ENCODE data around the gene MSRB3.

DNA sequence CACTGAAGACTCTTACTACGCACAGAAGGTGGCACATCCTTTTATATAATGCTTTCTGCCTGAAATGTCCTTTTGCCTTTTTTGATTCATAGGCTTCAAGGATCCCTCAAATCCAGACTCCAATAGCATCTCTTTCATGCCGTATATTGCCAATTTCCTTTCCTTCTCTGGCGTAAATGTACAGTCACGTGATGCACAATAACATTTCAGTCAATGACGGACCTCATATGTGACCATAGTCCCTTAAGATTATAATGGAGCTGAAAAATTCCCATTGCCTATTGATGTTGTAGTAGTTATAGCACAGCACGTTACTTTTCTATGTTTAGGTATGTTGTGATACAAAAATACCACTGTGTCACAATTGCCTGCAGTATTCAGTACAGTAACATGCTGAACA, 196.3 kb downstream of the MSRB3 start:
- TF ChIP-seq, protein P1, sequence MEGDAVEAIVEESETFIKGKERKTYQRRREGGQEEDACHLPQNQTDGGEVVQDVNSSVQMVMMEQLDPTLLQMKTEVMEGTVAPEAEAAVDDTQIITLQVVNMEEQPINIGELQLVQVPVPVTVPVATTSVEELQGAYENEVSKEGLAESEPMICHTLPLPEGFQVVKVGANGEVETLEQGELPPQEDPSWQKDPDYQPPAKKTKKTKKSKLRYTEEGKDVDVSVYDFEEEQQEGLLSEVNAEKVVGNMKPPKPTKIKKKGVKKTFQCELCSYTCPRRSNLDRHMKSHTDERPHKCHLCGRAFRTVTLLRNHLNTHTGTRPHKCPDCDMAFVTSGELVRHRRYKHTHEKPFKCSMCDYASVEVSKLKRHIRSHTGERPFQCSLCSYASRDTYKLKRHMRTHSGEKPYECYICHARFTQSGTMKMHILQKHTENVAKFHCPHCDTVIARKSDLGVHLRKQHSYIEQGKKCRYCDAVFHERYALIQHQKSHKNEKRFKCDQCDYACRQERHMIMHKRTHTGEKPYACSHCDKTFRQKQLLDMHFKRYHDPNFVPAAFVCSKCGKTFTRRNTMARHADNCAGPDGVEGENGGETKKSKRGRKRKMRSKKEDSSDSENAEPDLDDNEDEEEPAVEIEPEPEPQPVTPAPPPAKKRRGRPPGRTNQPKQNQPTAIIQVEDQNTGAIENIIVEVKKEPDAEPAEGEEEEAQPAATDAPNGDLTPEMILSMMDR (IDR thresholded peaks at IDR 0.05): no peak
- TF ChIP-seq POLR2A (IDR thresholded peaks at IDR 0.05): no peak

All from body of pancreas (tissue), 4 donors.